A673 (cell line): ENCODE data around the gene MITF. TPM values are rescaled to one million over a fixed set of nuclear protein-coding genes. Genes with fewer than 3 reads are reported as not detected.

Experiments used
- BruUV-seq: library from RNA; stranded (reverse); fragments of 400-500 nt; replicated peaks from 2 replicates; lab custom pipeline; 2021; lab: Mats Ljungman, UMichigan
- CTCF ChIA-PET: fragments of 300-600 bp; sonication (Branson Sonifier 250); formaldehyde crosslinking; loops from one replicate; lab custom pipeline; 2022; ENCODE audit warnings: antibody characterized with exemption; lab: Charles Lee
- POLR2A ChIA-PET: fragments of 300-600 bp; sonication (Branson Sonifier 250); formaldehyde crosslinking; loops from one replicate; lab custom pipeline; 2022; ENCODE audit warnings: antibody characterized with exemption; ENCODE audit not compliant: low non-redundant PET; lab: Charles Lee
- DNase-seq: peaks from one replicate; pipeline ENCODE4 v3.0.0-alpha.2; 2015; ENCODE audit warnings: low spot score
- H3K27ac ChIP-seq: fragments of 200-600 bp; sonication (generic); 2 replicates; pipeline ENCODE4 v1.5.1; 2016; ENCODE audit warnings: mixed run types, low read depth, mild to moderate bottlenecking, mixed read lengths, antibody characterized with exemption, low read length; ENCODE audit not compliant: poor library complexity, severe bottlenecking
- H3K27me3 ChIP-seq: fragments of 200-600 bp; sonication (generic); replicated peaks from 2 replicates; pipeline ENCODE4 v1.6.1; 2017; ENCODE audit warnings: mixed run types, low read depth, mild to moderate bottlenecking, mixed read lengths, antibody characterized with exemption, low read length; ENCODE audit not compliant: insufficient read depth, poor library complexity
- H3K36me3 ChIP-seq: fragments of 200-600 bp; sonication (generic); 2 replicates; pipeline ENCODE4 v1.6.1; 2016; ENCODE audit warnings: mixed run types, mild to moderate bottlenecking, mixed read lengths, antibody characterized with exemption, low read length; ENCODE audit not compliant: insufficient read depth, poor library complexity, severe bottlenecking
- H3K4me1 ChIP-seq: fragments of 200-600 bp; sonication (generic); 2 replicates; pipeline ENCODE4 v1.6.1; 2017; ENCODE audit warnings: mixed run types, mild to moderate bottlenecking, mixed read lengths, antibody characterized with exemption, low read length; ENCODE audit not compliant: insufficient read depth, poor library complexity, severe bottlenecking
- H3K4me3 ChIP-seq: fragments of 200-600 bp; sonication (generic); 2 replicates; pipeline ENCODE4 v1.5.1; 2016; ENCODE audit warnings: low read depth, mixed run types, mild to moderate bottlenecking, mixed read lengths, low read length; ENCODE audit not compliant: poor library complexity, severe bottlenecking
- H3K9me3 ChIP-seq: fragments of 200-600 bp; sonication (generic); 2 replicates; pipeline ENCODE4 v1.6.1; 2016; ENCODE audit warnings: mixed run types, low read depth, mild to moderate bottlenecking, mixed read lengths, antibody characterized with exemption, low read length; ENCODE audit not compliant: poor library complexity, severe bottlenecking
- EZH2 ChIP-seq: fragments of 200-600 bp; sonication (generic); IDR thresholded peaks from 2 replicates; pipeline ENCODE4 v1.6.1; 2017; ENCODE audit warnings: borderline replicate concordance, low read depth, mild to moderate bottlenecking, mixed read lengths, antibody characterized with exemption, low read length; ENCODE audit not compliant: poor library complexity, severe bottlenecking
- intact Hi-C: fragments of 100-400 bp; cut with micrococcal nuclease; formaldehyde crosslinking; loops from one replicate; pipeline ENCODE4 v1.10.0; 2022; ENCODE audit not compliant: unreplicated experiment
- total RNA-seq: library from RNA; stranded (reverse); gene quantifications from 2 replicates; pipeline ENCODE4 v1.2.3, GENCODE V29; 2021
- TF ChIP-seq, protein P1 (sequence below): fragments of 300-800, 200-600 bp; sonication (generic); conservative IDR thresholded peaks from 2 replicates; pipeline ENCODE4 v1.5.1; 2017; ENCODE audit warnings: low read depth, mild to moderate bottlenecking, antibody characterized with exemption, low read length, moderate library complexity, mixed read lengths

Gene MITF
- total RNA-seq, 1 experiment from 2014 or later, result 0.52 TPM

GRCh38 chr3:69805491-69805890 is 66.2 kb downstream of the MITF start:
- ChIA-PET POLR2A (no interaction called here), CTCF (no interaction called here)
- no peaks in the 10 kb centered on the region for H3K27me3 ChIP-seq
- no TSS peak for BruUV-seq
- no peaks in the 10 kb centered on the region for H3K36me3 ChIP-seq
- TF ChIP-seq, protein P1, sequence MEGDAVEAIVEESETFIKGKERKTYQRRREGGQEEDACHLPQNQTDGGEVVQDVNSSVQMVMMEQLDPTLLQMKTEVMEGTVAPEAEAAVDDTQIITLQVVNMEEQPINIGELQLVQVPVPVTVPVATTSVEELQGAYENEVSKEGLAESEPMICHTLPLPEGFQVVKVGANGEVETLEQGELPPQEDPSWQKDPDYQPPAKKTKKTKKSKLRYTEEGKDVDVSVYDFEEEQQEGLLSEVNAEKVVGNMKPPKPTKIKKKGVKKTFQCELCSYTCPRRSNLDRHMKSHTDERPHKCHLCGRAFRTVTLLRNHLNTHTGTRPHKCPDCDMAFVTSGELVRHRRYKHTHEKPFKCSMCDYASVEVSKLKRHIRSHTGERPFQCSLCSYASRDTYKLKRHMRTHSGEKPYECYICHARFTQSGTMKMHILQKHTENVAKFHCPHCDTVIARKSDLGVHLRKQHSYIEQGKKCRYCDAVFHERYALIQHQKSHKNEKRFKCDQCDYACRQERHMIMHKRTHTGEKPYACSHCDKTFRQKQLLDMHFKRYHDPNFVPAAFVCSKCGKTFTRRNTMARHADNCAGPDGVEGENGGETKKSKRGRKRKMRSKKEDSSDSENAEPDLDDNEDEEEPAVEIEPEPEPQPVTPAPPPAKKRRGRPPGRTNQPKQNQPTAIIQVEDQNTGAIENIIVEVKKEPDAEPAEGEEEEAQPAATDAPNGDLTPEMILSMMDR, result no peak
- no peak for TF ChIP-seq EZH2
- no peak overlapping the region for H3K4me3 ChIP-seq
- H3K9me3 ChIP-seq, result no peaks in the 10 kb centered on the region
- intact Hi-C loops, result no loop called here
- no peaks in the 10 kb centered on the region for H3K4me1 ChIP-seq
- DNase-seq, result no peak
- no peak overlapping the region for H3K27ac ChIP-seq

GRCh38 chr3:69806735-69807438 is 67.6 kb downstream of the MITF start:
- intact Hi-C loops, result no loop called here
- H3K27ac ChIP-seq, result no peak overlapping the region
- no peaks in the 10 kb centered on the region for H3K9me3 ChIP-seq
- CTCF ChIA-PET, result no interaction called here
- no peaks in the 10 kb centered on the region for H3K27me3 ChIP-seq
- H3K4me3 ChIP-seq, result no peak overlapping the region
- TF ChIP-seq, protein P1, result no peak
- TF ChIP-seq EZH2, result no peak
- BruUV-seq, result no TSS peak
- POLR2A ChIA-PET, result no interaction called here
- DNase-seq, result no peak
- no peaks in the 10 kb centered on the region for H3K4me1 ChIP-seq
- H3K36me3 ChIP-seq, result no peaks in the 10 kb centered on the region

DNA sequence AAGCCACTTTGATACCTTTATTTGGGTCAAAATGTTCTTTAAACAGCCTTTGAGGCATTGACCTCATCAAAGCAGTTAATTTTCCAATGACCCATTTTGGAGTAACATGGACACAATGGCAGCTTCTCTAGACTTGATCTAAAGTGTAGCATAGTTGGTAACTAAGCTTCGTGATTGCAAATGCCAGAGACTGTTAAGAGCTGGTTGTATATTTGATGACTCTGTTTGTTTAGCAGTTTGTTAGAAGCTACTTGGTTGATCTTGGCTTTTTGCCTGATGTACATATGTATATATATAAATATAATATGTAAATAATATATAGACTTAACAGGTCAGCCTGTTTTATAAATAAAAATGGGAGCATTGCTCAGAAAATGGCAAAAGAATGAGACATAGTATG is 68.4 kb downstream of the MITF start:
- TF ChIP-seq EZH2, result no peak
- TF ChIP-seq, protein P1, result no peak
- no peaks in the 10 kb centered on the region for H3K4me1 ChIP-seq
- POLR2A ChIA-PET, result no interaction called here
- no peaks in the 10 kb centered on the region for H3K9me3 ChIP-seq
- no peaks in the 10 kb centered on the region for H3K27me3 ChIP-seq
- H3K4me3 ChIP-seq, result no peak overlapping the region
- H3K36me3 ChIP-seq, result no peaks in the 10 kb centered on the region
- DNase-seq, result no peak
- no TSS peak for BruUV-seq
- CTCF ChIA-PET, result no interaction called here
- H3K27ac ChIP-seq, result no peak overlapping the region
- intact Hi-C loops, result no loop called here
